IPS-NIHi7 (cell line): ENCODE measurements around the gene ITPR1.
A peak's percentile ranks its signal among the peaks of the same experiment; 100 is the strongest.
"Not testable (repeated sequence)": the region's sequence is repeated elsewhere in the genome, so short reads cannot be mapped to it uniquely, and the experiment has no call there.

ENCODE experiments used
- DNase-seq: peaks from one replicate; pipeline ENCODE4 v3.0.0; 2012; ENCODE audit warnings: mixed read lengths; ENCODE audit errors: extremely low spot score

The ITPR1 gene

DNA sequence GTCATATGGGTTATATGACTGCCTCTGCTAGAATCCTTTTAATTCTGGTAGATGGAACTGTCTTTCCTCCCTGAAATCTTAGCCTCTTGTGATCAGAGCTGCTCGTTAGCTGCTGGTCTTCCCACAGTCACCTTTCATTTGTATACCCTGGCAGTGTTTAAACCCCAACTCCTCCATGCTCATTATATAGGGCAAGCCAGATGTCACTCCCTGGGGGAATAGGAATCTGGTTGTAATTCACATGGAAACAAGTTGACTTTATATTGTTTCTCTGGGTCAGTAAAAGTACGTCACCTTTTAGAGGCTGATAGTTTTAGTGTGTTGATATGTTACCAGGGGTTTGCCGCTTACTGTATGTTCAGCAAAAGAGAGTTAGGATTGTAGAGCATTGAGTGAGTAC lies 103.5 kb downstream of the ITPR1 start:
- DNase-seq = no peak

DNA sequence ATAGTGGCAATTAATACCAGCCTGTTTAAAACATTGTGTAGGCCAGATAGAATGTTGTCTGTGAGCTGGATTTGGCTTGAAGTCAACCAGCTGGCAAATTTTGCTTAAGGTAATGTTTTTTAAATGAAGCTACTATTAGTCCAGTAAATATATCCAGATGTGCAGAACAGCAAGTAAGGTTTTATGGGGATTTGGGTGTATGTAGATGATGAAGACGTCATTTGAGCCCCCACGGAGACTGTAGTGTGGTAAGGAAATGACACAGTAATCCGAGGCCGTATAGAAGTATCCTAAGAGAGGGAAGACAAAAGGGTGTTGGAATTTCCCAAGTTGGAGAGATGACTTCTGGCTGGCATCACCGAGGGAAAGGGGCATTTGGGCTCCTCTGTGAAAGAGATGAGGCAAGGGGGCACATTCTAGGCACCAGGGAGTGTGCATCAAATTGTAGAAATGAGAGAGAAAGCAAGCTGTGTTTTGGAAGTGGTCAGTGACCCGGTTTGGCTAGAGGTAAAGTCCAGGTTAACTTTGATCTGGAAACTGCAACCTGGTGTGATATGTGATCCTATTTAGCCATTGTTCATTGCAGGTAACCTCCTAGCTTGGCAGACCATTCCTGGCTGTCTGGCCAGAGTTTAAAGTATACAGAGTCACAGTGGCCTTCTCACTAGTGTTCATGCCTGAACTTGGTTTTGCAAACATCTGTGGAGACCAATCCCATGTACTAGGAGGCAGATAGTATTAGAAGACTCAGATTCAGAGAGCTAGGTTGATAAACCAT lies 104.2 kb downstream of the ITPR1 start:
- no peak for DNase-seq

DNA sequence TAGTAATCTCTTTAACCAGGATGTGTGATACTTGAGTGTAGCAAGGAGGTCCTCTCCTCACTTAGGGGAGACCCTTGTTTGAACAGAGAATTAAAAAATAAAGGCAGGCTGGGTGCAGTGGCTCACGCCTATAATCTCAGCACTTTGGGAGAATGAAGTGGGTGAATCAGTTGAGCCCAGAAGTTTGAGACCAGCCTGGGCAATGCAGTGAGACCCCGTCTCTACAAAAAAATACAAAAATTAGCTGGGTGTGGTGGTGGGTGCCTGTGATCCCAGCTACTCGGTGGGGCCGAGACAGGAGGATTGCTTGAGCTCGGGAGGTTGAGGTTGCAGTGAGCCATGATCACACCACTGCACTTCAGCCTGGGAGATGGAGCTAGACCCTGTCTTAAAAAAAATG lies 105.1 kb downstream of the ITPR1 start:
- not testable (repeated sequence) for DNase-seq

GRCh38 chr3:4599612-4600011 lies 106.5 kb downstream of the ITPR1 start:
- DNase-seq = no peak

DNA sequence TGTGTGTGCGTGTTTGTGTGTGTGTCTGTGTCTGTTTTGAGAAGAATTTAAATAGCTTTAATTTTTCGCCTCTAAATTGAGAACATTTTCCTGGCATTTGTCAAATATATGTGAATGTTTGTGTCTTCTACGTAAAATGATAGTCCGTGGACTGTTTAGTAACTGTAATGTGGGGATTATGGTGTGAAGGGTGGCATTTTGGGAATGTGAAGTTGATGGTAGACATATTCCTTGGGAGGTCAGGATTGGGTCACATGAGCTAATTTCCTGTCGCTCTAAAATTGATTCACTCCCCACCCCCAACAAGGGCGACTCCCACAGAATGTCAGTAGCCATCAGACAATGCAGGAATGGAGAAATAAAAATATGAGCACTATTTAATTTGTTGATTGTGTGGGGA lies 107.3 kb downstream of the ITPR1 start:
- no peak for DNase-seq

- no peak for DNase-seq
These were observed 108.7 kb downstream of the ITPR1 start for GRCh38 chr3:4601892-4602291.

GRCh38 chr3:4604693-4605092 lies 111.5 kb downstream of the ITPR1 start:
- no peak for DNase-seq

GRCh38 chr3:4606911-4607310 lies 113.8 kb downstream of the ITPR1 start:
- DNase-seq = no peak

- DNase-seq = no peak
These were observed 120.2 kb downstream of the ITPR1 start for GRCh38 chr3:4613366-4613765.

DNA sequence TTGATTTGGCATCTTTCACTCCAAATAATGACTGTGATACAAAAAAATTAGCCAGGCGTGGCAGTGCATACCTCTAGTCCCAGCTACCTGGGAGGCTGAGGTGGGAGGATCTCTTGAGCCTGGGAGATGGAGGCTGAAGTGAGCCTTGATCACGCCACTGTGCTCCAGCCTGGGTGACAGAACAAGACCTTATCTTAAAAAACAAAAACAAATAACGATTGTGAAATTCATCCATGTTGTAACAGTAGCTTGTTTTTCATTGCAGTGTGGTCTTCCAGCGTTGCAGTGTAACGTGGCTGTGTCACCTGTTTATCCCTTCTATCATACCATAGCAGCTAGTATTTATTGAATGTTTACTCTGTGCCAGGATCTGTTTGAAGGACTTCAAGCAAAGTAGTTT lies 120.9 kb downstream of the ITPR1 start:
- DNase-seq = no peak

DNA sequence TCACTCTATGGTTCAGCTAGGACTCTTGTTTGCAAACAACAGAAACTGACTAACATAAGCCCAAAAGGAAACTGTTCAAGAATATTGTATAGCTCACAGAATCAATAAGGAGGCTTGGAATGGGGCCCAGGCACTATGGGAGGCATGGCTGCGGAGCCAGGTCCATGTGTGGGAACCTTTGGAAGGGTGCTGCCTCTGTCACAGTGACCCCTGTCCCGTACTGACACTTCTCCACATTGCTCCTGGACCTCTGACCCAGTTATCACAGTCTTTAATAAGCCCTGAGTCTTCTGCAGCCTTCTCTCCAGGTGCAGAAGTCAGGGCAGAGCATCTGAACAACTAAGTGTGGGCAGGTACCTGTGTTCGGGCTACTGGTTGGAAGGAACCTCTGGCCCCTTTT lies 121.8 kb downstream of the ITPR1 start:
- DNase-seq = no peak

GRCh38 chr3:4615750-4616149 lies 122.6 kb downstream of the ITPR1 start:
- DNase-seq = no peak

- no peak for DNase-seq
These were observed 130.4 kb downstream of the ITPR1 start for GRCh38 chr3:4623421-4623999.

- DNase-seq = no peak
These were observed 134.7 kb downstream of the ITPR1 start for GRCh38 chr3:4627651-4628375.

GRCh38 chr3:4629095-4630007 lies 136.2 kb downstream of the ITPR1 start:
- DNase-seq = no peak

DNA sequence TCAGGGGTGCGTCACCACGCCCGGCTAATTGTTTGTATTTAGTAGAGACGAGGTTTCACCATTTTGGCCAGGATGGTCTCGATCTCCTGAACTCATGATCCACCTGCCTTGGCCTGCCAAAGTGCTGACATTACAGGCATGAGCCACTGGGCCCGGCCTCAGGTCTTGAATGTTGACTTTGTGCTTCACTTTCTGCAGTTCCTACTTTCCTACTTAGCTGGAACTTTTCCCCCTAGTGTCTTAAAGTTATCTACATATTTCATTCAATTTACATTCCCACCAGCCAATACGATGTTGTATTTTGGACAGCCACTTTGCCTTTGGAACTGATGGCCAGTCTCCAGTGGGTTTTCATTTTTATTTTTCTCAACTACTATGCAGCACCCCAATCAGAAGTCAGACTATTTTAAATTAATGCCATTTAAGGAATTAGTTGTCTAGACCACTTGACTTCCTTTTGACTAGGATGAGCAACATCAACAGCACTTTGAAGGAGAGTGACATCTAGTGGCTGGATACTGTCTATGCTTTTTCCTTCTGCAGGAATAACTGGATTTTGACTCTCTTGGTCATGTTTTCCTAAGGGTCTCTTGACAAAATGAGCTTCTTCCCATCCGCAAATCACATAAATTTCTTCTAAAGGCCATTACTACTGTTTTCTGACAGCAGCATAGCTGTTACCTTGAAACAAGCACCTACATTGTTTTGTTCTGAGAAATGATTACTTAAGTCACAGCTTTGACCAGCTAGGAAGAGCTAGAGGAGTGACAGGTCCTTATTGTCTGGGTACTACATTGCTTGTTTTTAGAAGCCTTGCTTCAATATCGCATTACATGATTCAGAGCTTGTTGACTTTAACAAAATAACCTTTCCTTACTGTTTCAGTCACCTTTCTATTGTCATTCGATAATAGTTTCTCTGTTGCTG lies 140.2 kb downstream of the ITPR1 start:
- peak; percentile 72 for DNase-seq

DNA sequence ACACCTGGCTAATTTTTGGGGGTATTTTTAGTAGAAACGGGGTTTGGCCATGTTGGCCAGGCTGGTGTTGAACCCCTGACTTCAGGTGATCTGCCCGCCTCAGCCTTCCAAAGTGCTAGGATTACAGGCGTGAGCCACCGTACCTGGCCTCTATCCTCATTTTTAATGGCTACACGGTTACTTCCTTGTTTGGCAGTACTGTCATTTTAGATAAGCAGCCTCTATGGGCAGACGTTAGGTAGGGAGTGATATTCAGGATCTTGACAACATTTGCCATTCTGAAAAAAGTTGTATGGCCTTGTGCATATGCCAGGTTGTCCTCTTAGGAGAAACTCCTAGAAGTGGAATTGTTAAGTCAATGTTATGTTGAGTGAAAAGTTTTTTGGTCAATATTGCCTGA lies 141.7 kb downstream of the ITPR1 start:
- DNase-seq = no peak

- DNase-seq = no peak
These were observed 144.1 kb downstream of the ITPR1 start for GRCh38 chr3:4637265-4637664.

DNA sequence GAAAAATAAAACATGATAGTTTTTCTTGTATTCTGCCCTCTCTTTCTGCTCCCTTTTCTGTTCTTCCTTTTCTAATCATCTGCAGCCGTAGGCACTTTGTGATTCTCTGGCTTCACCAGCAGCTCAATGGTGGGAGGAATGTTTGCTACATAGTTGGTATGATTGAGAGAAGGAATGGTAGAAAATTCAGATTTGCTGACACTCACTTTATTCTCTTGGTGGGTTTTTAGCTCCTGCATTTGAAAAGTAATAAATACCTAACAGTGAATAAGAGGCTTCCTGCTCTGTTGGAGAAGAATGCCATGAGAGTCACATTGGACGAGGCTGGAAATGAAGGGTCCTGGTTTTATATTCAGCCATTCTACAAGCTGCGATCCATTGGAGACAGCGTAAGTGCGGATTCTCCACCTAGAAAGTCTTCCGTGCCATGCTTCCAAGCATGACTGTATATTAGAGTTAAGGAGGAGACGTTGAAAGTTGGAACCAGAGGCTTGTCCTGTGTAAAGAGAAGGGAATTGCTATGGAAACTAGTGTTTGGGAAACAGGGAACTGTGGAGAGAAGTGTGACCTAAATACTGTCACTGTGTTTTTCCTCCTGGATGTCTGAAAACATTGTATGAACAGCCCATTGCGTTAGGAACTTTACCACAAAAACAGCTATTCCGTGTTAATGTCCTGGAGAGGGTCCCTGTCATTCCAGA lies 148.9 kb downstream of the ITPR1 start:
- no peak for DNase-seq

- DNase-seq = no peak
These were observed 149.5 kb downstream of the ITPR1 start for GRCh38 chr3:4642611-4643010.
